Measurements from ENCODE around the gene PCGF3.

- TF ChIP-seq CTCF (conservative IDR thresholded peaks at IDR 0.05; ENCODE audit: low read length) (no peak), EZH2phosphoT487 (IDR thresholded peaks at IDR 0.05; ENCODE audit: borderline replicate concordance) (no peak)
Measured at GRCh38 chr4:679629-680028, 26.0 kb upstream of the PCGF3 start.

Data from Loucy (cell line).